CD4-positive, alpha-beta T cell treated with Interferon gamma for 1 hour (primary cell): ENCODE data around the gene HINFP.
A peak's percentile ranks its signal among the peaks of the same experiment; 100 is the strongest.

Experiments used
- DNase-seq: peaks from one replicate; pipeline ENCODE4 v3.0.0-alpha.2; 2020

HINFP gene

GRCh38 chr11:119121008-119121810 lies at the start of gene HINFP:
HINFP (plus strand) TSS chr11:119121580; CDS start chr11:119126945, 5,365 bp downstream.
- peak; percentile 99 for DNase-seq

GRCh38 chr11:119077839-119078238 lies 43.5 kb upstream of the HINFP start:
- DNase-seq, result no peak

GRCh38 chr11:119078675-119079420 lies 42.5 kb upstream of the HINFP start:
- no peak for DNase-seq

- no peak for DNase-seq
Observed at GRCh38 chr11:119081682-119082260, 39.6 kb upstream of the HINFP start.

- peak; percentile 91 for DNase-seq
Observed at GRCh38 chr11:119084663-119085436, 36.5 kb upstream of the HINFP start, which contains the start of gene HMBS. HMBS (plus strand) TSS chr11:119084881; CDS start chr11:119085034, 153 bp downstream.

GRCh38 chr11:119085437-119085847 lies 35.9 kb upstream of the HINFP start:
- no peak for DNase-seq

GRCh38 chr11:119087123-119087522 lies 34.3 kb upstream of the HINFP start:
- no peak for DNase-seq

GRCh38 chr11:119087747-119088241 lies 33.6 kb upstream of the HINFP start:
- no peak for DNase-seq

- no peak for DNase-seq
Observed at GRCh38 chr11:119088406-119088805, 33.0 kb upstream of the HINFP start.

- no peak for DNase-seq
Observed at GRCh38 chr11:119089319-119089718, 32.1 kb upstream of the HINFP start.

GRCh38 chr11:119091178-119091577 lies 30.2 kb upstream of the HINFP start:
- DNase-seq, result no peak

GRCh38 chr11:119091966-119092879 lies 29.2 kb upstream of the HINFP start:
- no peak for DNase-seq

- DNase-seq, result no peak
Observed at GRCh38 chr11:119092880-119093842, 28.2 kb upstream of the HINFP start.

GRCh38 chr11:119093942-119094815 lies 27.2 kb upstream of the HINFP start:
- peak; percentile 31 for DNase-seq

- peak; percentile 79 for DNase-seq
Observed at GRCh38 chr11:119094816-119095065, 26.6 kb upstream of the HINFP start.

- peak; percentile 100 for DNase-seq
Observed at GRCh38 chr11:119095066-119095880, 26.1 kb upstream of the HINFP start.

GRCh38 chr11:119099711-119100110 lies 21.7 kb upstream of the HINFP start:
- no peak for DNase-seq

GRCh38 chr11:119100246-119100970 lies 21.0 kb upstream of the HINFP start:
- DNase-seq, result no peak
